HG02588 (cell line): ENCODE data around the gene AGBL4.

Experiments
- ATAC-seq: cut with Tn5 transposase; IDR thresholded peaks from one replicate; pipeline ENCODE4 v1.9.1; 2021; ENCODE audit warnings: mild to moderate bottlenecking, moderate library complexity; ENCODE audit not compliant: unreplicated experiment

The AGBL4 gene

GRCh38 chr1:48953617-48954016 is 1070.1 kb downstream of the AGBL4 start:
- ATAC-seq, result no peak

GRCh38 chr1:48948562-48948961 is 1075.2 kb downstream of the AGBL4 start:
- no peak for ATAC-seq

GRCh38 chr1:48947761-48948537 is 1075.8 kb downstream of the AGBL4 start:
- ATAC-seq, result no peak

DNA sequence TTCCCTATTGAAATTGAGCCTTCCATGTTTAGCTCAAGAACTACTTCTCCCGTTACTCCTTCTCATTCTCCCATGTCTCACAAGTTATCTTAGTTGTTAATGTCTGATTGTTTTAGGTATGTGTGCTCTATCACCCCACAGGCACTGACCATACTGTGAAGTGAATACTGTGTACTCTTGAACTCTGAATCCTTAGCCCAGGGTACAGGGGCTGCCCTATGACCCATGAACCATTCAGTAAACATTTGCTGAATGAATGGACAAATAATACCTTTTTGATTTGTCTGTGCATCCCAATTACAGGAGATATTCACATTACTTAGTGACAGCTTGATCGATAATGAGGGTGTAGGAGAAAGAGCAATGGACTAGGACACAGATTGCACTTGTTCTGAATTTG is 1077.7 kb downstream of the AGBL4 start:
- ATAC-seq, result no peak

- ATAC-seq, result no peak
These were observed 1078.9 kb downstream of the AGBL4 start for GRCh38 chr1:48944811-48945210.

DNA sequence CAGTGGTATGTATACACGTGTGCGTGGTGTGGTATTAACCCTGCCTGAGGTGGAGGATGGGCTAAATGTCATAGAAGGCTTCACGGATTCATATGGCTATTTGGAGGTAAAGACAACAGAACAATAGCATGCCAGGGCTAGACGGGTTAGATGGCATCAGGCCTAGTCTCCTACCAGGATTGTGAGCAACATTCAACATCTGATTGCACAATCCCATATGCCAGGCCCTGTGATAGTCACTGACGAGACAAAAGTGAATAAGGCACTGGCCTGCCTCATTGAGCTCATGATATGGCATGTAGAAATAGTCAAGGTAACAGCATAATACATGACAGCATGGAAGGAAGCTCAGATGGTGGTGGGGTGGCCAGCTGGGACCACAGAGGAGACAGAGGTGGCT is 1079.9 kb downstream of the AGBL4 start:
- no peak for ATAC-seq

DNA sequence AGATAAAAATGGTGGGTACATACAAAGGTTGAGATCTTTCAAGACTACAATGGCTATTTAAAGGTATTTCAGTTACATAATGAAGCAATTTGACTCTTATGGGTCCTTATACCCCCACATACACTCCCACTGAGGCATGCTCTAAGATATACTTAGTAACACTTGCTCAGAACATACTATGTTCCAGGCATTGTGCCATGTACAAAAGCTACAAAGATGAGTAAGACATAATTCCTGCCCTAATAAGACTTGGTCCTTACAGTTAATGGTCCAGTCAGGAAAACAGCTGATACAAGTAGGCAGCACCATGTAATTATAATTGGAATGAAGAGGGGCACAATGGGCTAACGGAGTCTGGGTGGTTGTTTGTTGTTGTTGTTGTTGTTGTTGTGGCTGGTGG is 1080.4 kb downstream of the AGBL4 start:
- no peak for ATAC-seq

- ATAC-seq, result no peak
These were observed 1082.6 kb downstream of the AGBL4 start for GRCh38 chr1:48940962-48941732.

DNA sequence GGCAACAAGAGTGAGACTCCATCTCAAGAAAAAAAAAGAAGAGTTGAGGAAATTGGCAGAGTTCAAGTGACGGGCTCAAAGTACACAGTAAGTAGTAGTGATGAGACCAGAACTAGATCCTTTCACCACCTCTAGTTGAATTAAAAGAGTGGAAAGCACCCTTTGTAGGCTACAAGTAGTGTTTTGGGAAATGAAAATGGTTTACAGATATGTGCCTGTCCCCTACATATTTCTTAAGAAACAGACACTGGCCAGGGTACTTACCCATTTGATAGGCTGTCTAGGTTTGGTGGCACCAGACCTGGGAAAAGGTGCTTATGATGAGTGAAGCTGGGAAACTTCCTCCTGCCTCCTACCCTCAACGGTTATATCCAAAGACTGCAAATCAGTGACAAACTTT is 1083.4 kb downstream of the AGBL4 start:
- no peak for ATAC-seq

- ATAC-seq, result no peak
These were observed 1083.9 kb downstream of the AGBL4 start for GRCh38 chr1:48939828-48940227.

DNA sequence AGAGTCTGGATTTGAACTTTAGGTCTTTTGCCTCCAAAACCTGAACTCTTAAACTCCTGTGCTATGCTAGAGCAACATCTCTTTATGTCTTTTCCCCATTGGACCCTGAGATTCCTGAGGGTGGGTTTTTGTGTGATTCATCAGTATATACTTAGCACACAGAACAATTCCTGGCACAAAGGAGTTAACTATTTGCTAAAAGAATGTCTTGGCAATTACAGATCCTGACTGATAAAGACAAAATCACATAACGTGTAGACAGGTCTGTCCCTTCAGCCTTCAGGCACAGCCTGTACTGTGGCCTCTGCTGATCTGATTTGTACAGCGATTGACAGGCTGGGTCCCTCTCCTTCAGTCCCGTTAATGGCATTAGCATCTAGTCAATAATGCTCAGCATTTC is 1084.7 kb downstream of the AGBL4 start:
- no peak for ATAC-seq

DNA sequence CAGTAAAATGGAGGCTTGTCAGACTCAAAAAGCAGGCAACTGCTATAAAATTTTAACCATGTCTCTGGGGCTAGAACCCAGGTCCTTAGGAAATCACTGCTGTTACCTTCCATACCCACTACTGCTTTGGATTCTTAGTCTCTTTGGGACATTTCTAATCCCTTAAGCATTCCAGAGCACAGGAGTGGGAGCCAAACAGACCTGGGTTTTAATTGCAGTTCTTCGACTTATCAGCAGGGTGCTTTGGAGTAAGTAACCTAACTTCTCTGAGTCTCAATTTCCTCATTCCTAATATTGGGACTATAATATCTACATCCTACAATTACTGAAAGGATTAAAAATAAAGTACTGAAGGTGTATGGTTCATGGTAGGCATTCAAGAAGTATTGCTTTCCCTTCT is 1086.0 kb downstream of the AGBL4 start:
- no peak for ATAC-seq

- no peak for ATAC-seq
These were observed 1087.3 kb downstream of the AGBL4 start for GRCh38 chr1:48936436-48936835.

- no peak for ATAC-seq
These were observed 1091.4 kb downstream of the AGBL4 start for GRCh38 chr1:48932366-48932765.

DNA sequence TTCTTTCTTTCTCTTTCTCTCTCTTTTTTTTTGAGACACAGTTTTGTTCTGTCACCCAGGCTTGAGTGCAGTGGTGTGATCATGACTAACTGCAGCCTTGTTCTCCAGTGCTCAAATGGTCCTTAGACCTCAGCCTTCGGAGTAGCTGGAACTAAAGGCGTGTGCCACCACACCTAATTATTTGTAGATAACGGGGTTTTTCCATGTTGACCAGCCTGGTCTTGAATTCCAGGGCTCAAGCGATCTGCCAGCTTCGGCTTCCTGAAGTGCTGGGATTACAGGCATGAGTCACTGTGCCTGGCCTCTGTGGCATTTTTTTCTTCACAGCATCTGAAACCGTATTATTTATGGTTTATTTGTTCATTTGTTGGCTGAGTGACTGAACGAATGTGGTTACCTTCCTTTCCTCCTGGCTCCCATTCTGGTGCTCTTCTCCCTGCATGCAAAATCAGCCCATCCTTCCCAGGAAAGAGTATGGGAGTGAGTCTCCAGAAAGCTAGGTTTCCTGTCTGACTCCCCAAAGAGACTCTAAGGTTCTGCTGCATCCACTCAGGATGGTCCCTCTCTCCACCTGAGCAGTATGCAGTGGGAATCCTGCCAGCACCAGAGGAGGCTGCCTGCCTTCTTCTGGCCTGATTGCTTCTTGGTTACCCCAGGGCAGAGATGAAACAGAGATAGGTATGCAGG is 1092.1 kb downstream of the AGBL4 start:
- ATAC-seq, result no peak

- no peak for ATAC-seq
These were observed 1093.7 kb downstream of the AGBL4 start for GRCh38 chr1:48930011-48930410.

- no peak for ATAC-seq
These were observed 1099.7 kb downstream of the AGBL4 start for GRCh38 chr1:48924099-48924498.

- no peak for ATAC-seq
These were observed 1100.6 kb downstream of the AGBL4 start for GRCh38 chr1:48923116-48923515.

GRCh38 chr1:48920851-48921250 is 1102.9 kb downstream of the AGBL4 start:
- ATAC-seq, result no peak

DNA sequence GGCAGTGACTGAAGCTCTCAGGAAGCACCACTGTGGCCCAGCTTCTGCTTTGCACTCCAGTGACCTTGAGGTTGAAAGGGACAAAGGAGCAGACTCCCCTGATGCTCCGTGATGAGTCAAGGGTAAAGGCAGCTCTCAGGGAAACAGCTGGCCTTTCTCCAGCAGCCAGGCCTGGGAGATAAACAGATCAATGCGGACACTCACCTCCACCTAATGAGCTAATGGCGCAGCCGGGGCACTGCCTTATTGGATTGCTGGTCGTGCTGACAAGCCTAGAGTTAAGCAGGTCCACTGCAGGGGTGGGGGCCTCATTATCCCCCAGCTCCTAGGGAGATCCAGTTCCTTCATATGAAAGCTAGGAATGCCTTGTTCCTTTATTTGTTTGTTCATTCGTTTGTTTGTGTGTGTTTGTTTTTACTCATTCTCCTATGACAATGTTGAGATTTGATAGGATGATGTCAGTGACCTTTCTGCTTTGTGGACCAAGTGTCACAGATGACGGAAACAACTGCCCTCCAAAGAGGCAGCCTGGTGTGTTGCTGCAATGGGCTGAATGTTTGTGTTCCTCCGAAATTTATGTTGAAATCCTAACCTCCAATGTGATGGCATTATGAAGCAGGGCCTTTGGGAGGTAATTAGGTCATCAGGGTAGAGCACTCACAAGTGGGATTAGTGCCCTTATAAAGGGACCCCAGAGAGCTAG is 1105.7 kb downstream of the AGBL4 start:
- no peak for ATAC-seq

DNA sequence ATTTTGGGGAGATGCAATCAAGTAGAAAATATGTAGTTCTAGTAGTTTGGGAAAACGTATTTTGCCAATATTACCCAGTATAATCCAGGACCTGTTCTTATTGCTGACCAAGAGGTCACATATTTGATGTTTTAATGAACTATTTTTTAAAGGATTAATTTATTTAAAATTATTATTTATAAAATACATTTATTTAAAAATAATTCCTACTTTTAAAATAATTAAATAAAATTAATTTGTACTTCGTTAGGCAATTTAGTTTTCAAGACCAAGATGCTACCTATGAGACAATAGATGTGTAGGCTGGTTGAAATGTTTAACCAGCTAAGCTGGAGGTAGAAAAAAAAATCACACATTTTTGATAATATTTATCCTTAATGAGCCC is 1106.7 kb downstream of the AGBL4 start:
- ATAC-seq, result no peak
